NK-92 (cell line): ENCODE data around the gene POT1.

Experiments
- DNase-seq: peaks from one replicate; lab custom pipeline; 2025; ENCODE audit not compliant: unreplicated experiment; lab: John Stamatoyannopoulos, UW

The POT1 gene

DNA sequence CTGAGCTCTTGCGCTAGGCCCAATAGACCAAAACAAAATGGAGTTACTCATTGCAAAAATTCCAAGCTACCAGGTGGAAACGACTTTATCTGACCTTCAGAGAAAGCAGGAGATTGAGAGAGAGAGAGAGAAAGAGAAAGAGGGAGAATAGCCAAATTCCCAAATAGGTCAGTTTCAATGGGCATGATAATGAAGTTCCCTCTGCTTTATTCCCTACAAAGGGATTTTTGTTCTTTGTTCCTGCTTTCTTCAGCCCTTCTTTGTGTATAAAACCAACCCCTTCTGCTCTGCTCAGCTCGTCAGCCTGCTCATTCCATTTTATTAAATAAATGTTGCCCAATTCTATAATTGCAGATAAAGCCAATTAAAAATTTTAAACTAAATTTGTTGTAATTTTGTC lies 119.0 kb downstream of the POT1 start:
- DNase-seq: no peak

- DNase-seq: no peak
Measured at GRCh38 chr7:124808206-124808605, 121.4 kb downstream of the POT1 start.

DNA sequence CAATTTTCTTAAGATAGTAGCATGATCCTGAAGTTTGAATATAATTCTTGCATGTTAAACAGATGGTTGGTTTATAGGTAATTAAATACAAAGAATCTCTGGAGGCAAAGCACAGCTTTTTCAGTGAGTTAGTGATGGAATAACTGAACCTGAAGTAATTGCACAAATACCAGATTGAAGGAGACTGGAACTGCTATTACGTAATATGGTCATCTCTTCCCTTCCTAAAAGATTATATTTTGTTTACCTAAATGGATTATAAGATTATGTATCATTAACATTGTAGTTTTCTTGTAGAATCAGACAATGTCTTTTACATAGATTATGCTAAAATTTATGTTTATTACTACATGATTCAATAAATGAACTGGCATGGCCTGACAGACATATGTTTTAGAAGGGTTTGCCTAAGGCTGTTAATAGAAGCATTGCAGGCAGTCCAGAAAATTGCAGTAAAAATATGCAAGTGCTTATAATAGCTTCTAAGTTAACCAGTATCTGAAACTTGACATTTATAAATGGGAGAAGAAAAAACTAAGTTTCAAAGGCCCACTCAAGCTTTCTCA lies 128.2 kb downstream of the POT1 start:
- DNase-seq: no peak

GRCh38 chr7:124800386-124800785 lies 129.2 kb downstream of the POT1 start:
- DNase-seq: no peak

DNA sequence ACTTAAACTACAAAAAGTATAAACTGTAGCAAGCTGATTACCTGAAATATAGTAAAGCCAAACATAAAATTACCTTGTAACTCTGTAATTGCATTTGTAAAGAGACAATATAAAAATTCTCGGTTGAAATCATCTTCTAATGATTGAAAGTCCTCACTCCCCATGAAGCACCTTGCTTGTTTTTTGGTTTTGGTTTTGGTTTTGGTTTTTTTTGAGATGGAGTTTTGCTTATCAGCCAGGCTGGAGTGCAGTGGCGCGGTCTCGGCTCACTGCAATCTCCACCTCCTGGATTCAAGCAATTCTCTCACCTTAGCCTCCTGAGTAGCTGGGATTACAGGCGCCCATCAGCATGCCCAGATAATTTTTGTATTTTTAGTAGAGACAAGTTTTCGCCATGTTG lies 130.2 kb downstream of the POT1 start:
- DNase-seq: no peak

GRCh38 chr7:124796771-124797170 lies 132.9 kb downstream of the POT1 start:
- no peak for DNase-seq

- DNase-seq: no peak
Measured at GRCh38 chr7:124792696-124793095, 136.9 kb downstream of the POT1 start.

GRCh38 chr7:124792002-124792401 lies 137.6 kb downstream of the POT1 start:
- no peak for DNase-seq

- DNase-seq: no peak
Measured at GRCh38 chr7:124791426-124791825, 138.2 kb downstream of the POT1 start.

GRCh38 chr7:124790645-124791044 lies 139.0 kb downstream of the POT1 start:
- DNase-seq: no peak

DNA sequence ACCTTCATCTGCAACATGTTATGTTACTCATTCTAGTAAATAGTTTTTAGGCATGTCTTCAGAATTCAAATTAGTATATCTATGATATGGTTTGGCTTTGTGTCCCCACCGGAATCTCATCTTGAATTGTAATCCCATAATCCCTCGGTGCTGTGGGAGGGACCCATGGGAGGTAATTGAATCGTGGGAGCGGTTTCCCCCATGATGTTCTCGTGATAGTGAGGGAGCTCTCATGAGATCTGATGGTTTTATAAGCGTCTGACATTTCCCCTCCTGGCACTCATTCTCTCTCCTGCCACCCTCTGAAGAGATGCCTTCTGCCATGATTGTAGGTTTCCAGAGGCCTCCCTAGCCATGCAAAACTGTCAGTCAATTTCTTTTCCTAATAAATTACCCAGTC lies 143.6 kb downstream of the POT1 start:
- no peak for DNase-seq

DNA sequence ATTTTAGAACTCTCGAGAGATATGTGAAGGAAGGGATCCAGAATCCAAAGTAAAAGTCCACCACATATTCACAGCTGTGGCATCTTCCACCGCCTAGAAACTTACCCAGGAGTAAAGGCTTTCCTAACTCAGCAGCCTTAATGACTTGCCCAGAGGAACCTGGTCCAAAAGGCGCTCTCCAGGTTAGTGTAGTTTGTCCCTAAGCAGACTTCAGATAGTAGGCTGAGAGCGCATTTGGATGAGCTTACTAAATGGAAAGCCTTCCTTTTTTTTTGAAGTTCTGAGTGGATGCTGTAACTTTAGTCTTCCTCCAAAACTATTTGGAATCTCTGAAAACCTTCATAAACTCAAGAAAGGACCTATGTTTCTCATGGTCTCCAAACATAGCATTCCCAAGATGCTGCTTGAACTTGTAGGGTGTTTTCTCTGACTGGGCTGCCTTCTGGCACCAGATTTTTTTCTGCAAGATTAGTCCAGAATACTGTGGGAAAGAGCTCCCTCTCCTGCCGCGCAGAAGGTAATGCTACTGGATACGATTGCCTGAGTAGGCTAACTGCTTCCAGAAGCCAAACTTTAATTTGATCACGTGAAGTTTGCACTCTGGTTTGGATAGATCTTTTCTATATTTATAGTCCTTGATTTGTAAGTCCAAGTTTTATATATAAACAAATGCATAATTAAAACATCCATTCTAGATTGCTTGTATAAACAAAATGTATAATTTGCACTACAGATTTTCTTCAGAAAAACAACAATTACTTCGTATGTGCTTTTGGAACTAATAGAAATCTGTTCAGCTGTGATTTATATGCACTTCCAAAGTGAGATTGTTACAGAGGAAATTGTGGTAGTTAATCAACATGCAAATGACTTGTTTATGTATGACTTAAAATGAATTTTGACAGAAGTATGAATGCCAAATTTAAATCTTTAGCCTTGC lies 144.5 kb downstream of the POT1 start:
- no peak for DNase-seq

DNA sequence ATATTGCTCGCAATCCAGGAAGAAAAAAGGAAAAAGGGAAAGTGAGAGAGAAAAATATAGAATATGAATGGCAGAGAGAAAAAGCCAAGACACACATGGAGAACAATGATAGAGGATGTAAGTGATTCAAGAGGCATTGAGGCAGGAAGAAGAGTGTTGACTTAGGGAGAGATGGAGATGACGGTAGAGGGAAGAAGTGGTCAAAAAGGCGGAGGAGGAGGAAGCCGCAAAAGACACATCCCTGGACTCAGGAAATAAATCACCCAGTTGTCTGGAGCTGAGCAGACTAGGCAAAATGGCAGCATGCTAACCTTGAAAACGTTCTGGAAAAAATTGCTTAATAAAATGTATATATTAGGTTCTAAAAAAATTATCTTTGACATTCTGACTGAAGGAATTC lies 146.4 kb downstream of the POT1 start:
- DNase-seq: no peak

DNA sequence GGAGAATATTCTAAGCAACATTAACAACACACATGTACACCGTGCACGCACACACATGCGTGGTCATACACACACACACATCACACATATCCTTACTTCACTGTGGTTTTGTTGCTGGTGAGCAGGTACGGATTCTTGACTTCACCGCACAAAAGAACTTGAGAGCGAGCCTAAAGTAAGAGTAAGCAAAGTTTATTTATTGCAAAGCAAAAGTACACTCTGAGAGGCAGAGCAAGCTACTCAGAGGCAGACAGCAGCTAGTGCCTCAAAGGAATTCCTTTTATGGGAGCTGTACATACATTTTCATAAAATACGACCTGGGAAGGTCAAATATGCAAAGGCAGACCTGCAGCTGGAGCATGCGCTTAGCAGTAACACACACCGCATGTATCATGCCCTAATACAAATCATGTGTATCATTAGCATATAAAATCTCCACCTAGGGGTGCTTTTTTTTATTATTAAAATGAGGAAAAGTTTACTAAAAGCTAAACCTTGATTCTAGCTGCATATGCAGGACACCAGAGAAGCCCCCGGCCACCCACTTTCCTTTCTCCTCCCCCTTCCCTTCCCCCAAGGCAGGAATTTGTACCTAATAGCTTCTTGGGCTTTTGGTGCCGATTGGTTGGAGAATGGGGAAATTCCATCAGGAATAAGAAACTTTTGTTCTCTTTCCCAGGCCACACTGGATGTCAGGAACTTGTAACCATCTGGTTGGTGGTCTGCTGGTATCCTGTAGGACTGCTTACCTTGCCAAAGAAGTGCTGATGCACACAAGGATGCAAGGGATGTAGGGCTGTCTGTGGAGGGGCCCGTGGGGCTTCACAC lies 147.5 kb downstream of the POT1 start:
- no peak for DNase-seq

GRCh38 chr7:124781418-124781817 lies 148.2 kb downstream of the POT1 start:
- DNase-seq: no peak

- DNase-seq: no peak
Measured at GRCh38 chr7:124780608-124781007, 149.0 kb downstream of the POT1 start.

GRCh38 chr7:124780056-124780455 lies 149.6 kb downstream of the POT1 start:
- DNase-seq: no peak

DNA sequence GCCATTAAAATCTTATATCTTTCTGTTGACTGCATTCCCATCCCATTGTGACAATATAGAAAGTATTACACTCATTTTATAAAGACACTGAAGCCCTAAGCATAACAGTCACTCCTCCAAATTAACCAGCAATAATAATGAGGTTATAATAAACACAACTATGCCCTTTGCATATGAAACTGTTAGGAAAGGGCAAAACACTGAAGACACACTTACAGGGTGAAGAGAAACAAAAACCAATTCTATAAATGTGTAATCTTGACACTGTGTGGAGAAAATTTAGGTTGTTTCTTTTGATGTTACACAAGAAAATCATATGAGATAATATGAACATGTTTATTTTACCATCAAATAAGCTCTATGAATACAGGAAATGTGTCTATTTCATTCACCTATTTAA lies 150.0 kb downstream of the POT1 start:
- DNase-seq: no peak

GRCh38 chr7:124779194-124779593 lies 150.4 kb downstream of the POT1 start:
- DNase-seq: no peak

GRCh38 chr7:124777268-124777667 lies 152.4 kb downstream of the POT1 start:
- no peak for DNase-seq

DNA sequence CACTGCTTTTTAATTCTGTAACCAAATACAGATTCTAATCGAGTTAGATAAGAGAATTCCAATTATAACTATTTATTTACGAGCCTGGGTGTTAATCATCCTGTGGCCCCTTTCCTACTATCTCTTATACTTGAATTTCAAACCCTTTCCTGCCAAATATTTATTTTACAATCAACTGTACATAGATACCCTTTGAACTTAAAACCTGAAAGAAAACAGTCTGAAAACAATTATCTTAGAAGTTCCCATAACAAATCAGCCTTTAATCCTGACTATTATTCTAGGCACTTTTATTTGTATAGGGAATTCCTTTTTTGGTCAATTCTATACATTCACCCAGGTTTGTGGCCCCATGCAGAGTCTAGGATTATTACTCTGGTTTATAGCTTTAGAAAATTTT lies 153.5 kb downstream of the POT1 start:
- no peak for DNase-seq

DNA sequence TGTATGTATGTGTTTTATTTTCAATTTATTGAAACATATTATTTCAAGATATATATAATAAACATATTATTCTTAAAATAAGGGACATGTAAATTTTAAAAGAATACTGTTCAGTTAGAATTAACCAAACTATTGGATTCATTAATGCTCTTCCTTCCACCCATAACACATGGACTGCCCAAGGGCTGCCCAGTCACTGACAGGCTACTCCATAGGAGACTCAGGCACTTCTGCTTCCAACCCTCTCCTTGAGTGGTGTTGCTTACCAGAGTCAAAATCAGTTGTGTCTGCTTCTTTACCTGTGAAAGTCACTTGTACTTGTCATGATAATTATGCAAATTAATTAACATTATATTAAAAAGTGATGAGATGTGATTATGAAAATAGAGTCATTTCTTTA lies 154.2 kb downstream of the POT1 start:
- DNase-seq: no peak
